NT2/D1 (cell line): ENCODE data around the gene BMPER.

Experiments used
- SUZ12 ChIP-seq: IDR thresholded peaks from 2 replicates; pipeline ENCODE4 v1.6.1; 2011; ENCODE audit not compliant: insufficient read length, insufficient read depth; ENCODE audit errors: extremely low read depth
- YY1 ChIP-seq: IDR thresholded peaks from 2 replicates; pipeline ENCODE4 v1.6.1; 2011; ENCODE audit not compliant: insufficient read length, insufficient read depth
- ZNF274 ChIP-seq: IDR thresholded peaks from 2 replicates; pipeline ENCODE4 v1.6.1; 2011; ENCODE audit warnings: mild to moderate bottlenecking, low read depth, low read length

- TF ChIP-seq SUZ12 (no peak), YY1 (no peak), ZNF274 (no peak)
These were observed 180.7 kb downstream of the BMPER start for GRCh38 chr7:34086064-34086463.
